GM19455 (cell line): ENCODE data around the gene RIN3.

ENCODE experiments used
- ATAC-seq: cut with Tn5 transposase; IDR thresholded peaks from one replicate; pipeline ENCODE4 v1.9.1; 2021; ENCODE audit not compliant: unreplicated experiment

RIN3 gene

DNA sequence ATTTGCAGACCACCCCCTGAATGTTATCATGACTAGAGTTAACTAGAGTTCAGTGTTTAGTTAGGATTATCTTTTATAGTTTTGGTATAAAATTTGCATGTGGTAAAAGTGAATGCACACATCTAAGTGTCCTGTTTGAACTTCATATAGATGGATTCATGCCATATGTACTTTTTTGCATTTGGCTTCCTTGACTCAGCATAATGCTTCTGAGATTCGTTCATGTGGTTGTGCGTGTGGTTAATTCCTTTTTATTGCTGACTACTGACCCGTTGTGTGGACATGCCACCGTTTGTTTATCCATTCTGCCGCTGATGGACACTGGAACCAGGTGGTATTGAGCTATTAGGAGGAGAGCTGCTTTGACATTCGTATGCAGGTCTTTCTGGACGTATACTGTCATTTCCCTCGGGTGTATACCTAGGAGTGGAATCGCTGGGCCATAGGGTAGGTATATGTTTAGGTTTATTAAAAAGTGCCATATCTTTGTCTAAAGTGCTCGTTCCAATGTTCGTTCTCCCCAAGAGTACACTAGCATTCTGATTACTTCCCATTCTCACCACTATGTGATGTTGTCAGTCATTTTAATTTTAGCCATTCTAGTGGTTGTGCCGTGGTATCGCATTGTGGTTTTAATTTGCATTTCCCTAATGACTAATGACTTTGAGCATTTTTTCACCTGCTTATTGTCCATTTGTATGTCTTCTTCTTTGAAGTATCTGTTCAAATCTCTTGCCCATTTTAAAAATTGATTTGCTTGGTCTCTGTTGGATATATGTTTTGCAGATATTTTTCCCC, 37.7 kb downstream of the RIN3 start:
- ATAC-seq = peak; percentile 68

DNA sequence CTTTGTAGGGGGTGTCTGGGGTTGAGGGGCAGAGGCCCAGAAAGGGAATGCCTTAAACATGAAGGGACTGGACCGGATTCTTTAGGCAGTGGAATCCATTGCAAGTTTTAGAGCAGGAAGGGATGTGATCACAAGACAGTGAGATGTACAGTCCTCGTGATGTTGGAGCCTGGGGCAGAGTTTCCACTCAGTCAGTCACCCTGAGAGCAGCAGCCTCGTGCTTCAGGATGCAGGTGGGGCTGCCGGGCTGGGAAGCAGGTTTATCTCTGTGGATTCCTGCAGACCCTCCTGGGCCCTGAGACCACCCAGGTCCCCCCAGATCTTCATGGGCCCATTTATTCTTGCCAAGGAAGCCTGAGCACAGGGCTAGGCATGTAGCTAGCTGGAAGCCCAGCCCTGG, 38.5 kb downstream of the RIN3 start:
- no peak for ATAC-seq

DNA sequence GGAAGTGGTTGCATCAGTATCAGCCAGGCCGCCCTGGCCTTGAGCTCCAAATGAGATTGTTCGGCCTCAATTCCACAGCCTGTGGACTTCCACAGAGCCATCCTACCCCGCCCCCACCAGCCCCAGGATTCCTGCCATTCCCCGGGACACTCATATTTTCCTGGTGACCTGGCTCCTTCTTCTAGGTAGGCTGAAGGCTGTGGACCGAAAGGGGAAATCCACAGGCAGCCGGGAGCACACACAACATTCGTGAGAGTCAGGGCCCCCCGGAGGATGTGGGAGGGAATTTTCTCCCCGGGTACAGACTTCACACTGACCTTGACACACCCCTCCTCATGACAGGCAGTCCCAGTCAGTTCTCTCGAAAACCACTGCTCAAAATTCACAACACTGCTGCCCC, 39.9 kb downstream of the RIN3 start:
- no peak for ATAC-seq

DNA sequence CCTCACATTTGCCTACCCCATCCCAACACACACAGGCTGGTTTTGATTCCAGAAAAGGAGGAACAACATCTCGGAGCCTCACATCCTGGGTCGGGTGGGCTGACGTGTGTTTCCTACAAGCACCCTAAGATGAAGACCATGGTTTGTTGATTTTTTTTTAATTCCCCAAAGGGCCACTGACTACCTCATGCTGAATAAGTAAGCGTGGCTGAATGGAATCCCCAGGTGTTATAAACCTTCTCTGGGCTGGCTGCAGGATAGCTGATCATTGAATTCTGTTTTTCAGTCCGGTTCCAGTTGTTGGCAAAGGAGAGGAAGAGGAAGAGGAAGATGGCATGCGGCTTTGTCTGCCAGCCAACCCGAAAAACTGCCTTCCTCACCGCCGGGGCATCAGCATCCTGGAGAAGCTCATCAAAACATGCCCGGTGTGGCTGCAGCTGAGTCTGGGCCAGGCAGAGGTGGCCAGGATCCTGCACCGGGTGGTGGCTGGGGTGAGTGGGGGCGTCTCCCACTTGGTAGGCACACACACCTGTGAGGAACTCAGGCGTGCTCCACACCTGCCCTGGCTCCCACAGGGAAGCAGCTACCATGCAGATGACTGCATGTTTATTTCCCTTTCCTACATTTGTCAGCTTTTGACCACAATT, 42.0 kb downstream of the RIN3 start:
- no peak for ATAC-seq

DNA sequence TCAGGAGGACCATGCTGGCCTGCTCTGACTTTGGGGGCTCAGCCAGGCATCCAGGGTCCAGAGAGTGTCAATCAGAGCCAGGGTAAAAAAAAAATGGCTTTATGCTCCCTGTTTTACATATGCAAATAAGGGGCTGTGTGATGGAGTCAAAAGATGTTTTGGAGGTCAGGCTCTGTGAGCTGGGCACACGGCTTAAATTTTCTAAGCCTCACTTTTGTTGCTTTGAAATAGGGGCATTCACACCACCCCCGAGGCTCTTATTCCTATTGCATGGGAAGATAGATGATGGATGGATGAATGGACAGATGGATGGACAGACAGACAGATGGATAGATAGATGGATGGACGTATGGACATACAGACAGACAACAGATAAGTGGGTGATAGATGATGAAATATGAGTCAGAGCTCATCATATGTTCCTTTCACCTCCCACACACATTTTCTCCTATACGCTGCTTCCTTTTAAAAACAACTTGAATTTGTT, 42.7 kb downstream of the RIN3 start:
- ATAC-seq = no peak

DNA sequence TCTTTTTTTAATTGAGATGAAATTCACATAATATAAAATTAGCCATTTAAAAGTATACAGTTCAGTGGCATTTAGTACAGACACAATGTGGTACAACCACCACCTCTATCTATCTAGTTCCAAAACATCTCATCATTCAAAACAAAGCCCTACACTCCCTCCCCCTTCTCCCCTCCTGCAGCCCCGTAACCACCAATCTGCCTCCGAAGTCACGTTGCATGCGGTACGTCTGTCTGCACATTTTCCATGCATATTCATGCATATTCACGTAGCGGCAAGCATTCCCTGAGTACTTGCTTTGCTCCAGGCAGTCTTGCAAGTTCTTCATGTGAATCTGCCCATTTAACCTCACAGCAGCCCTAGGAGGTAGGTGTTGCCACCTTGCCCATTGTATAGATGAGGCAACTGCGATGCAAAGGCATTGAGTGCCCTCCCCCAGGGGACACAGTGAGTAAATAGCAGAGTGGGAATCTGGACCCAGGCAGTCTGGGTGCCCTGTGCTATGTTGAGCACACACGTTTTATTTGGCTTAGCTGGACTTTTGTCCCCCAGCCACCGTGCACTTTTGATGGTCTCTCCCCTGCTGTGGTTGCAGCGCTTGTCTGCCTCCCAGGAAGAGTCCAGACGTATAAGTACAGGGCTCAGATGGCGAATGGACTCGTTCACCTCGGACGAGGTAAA, 43.4 kb downstream of the RIN3 start:
- no peak for ATAC-seq

DNA sequence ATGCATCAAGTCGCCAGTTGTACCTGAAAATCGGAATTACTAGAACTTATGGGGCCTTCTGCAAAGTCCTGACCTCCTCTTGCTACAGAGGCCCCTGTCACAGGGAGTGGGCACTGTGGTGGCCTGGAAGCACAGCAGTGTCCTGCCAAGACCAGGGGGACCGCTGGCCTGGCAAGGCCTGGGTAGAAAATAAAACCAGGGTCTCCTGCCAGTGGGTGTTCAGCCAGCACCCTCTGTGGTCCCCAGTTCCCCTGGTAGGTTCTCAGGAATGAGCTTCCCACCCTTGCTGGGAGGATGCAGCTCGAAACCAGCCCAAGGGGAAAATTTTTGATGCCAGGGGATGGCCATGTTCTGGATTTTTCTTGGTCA, 43.9 kb downstream of the RIN3 start:
- ATAC-seq = no peak

DNA sequence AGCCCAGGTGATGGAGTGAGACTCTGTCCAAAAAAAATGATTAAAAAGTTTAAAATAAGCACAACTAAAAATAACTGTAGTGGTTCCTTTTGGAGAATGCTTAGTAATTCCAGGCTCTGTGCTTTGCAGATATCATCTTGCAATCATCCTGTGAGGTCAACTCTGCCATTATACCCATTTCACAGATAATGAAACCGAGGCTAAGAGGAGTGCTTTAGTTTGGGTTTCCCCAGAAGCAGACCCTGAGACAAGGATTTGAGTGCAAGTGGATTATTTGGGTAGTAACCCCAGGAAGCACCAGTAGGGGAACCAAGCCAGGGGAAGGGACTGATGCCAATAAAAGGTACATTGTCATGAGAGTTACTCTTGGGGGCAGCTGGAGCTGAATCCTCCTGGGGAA, 44.7 kb downstream of the RIN3 start:
- ATAC-seq = no peak

DNA sequence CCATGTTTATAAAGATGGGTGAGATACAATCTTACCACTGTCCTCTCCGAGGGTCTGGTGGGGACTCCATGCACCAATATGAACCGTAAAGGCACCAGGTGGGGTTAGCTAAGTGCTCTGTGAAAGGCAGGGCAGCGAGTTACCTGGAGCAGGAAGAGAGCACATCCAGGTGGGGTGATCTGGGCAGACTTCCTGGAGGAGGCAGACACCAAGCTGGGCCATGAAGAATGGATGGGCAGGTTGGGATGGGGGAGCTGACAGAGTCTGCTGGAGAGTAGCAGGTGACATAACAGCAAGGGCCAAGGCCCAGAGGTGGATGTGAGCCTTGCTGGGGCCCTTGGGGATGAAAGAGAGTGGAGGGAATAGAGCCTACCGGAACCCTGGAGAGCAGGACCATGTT, 45.9 kb downstream of the RIN3 start:
- no peak for ATAC-seq

DNA sequence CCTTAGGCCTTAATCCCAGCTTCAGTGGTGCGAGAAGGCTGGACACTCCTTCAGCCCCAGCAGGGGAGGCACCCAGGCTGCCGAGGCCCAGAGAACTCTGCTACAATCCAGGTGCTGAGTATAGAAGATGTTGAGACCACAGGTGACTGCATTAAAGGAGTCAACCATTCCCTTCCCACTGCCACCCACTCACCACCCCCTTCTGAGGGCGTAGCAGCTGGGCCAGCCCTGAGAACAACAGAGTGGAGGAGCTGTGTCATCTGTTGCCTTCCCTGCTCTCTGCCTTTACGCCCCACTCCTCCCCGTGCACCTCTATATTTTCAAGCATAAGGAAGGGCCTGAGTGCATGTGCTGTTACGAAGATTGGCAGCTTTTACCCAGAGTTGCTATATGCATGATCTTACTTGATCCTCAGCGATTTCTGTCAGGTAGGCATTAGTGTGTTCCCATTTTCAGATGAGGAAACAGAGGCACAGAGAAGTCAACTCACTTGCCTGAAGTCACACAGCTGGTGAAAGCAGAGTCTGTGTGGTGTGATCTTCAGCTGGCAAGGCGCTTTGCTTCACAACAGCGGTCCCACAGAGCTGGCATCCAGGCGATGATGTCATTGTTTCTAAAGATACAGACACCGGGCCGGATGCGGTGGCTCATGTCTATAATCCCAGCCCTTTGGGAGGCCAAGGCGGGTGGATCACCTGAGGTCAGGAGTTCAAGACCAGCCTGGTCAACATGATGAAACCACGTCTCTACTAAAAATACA, 46.7 kb downstream of the RIN3 start:
- ATAC-seq = no peak

DNA sequence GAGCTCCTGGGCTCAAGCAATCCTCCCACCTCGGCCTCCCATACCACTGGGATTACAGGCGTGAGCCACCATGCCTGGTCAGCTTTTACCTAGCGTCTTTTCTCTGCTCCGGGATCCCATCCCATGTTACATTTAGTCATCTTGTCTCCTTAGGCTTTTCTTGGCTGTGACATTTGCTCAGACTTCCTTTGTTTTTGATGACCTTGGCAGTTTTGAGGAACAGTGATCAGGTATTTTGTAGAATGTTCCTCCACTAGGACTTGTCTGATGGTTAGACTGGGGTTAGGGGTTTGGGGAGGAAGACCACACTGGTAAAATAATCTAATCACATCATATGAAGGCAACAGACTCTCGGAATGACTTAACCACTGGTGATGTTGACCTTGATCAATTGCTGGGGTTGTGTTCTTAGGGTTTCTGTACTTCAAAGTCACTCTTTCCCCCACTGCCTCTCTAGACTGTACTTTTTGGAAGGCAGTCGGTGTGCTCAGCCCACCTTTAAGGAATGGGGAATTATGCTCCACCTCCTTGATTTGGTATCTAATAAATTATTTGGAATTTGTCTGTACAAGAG, 48.4 kb downstream of the RIN3 start:
- no peak for ATAC-seq

DNA sequence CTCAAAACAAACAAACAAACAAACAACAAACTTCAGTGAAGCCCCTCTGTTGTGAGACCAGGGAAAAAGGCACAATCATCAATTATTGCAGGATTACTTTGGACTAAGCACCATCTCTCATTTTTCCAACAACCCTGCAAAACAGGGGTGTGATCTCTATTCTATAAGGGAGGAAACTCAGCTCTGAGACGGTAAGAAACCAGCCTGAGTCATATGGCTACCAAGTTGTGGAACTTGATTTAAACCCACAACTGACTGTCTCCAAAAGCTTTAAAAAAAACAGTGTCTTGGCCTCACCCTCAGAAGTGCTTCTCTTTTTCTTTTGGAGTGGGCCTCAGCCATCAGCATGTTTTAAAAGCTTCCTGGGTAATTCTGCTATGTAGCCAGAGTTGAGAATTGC, 49.8 kb downstream of the RIN3 start:
- peak; percentile 92 for ATAC-seq

DNA sequence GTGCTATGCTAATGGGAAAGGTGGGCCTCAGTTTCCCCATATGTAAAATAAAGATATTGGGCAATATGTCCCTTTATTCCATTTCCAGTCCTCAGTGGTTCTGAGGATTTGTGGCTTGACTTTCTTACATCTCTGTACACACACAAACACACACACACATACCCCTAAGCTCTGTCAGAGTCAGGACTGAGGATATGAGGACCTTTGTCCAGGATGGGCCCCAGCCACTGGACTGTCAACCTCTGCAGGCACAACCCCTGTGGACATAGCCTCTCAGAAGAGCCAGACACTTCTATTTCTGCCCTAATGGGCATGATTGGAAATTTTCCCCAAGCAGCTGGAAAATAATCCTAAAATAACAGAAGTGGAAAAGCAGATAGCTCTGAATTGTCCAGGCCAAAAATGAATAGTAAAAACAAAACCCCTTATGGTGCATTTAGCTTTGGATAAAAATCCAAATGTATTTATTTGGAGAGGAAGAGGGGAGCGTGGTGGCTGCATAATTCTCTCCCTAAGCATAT, 50.2 kb downstream of the RIN3 start:
- no peak for ATAC-seq

DNA sequence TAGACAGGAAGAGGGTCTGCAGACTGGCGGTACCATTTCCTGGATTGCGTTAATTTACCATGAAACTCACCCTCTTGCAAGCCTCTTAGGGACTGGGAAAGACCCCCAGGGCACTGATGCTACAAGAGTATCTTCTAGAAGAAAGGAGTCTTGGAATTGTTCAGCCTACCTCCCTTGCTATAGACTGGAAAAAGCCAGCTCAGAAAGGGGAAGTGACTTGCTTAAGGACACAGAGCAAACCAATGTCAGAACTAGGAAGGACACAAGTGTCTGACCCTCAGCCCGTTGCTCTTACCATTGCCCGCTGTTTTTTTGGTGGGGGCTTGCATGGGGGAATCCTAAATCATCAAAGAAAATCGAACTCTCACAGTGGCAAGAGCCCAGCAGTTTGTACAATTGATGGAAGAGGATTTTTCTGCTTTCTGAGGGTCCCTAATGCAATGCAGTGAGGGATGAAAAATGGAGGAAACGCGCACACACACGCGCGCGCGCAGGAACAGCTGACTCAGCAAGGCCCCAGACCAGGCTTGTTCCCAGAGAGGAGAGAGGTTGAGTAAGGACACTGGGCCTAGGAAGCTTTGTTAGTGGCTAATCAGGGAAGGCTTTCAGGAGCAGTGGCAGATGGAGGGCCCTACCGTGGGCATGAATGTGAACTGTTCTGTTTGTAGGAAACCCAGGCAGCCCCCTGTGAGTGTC, 50.9 kb downstream of the RIN3 start:
- no peak for ATAC-seq

DNA sequence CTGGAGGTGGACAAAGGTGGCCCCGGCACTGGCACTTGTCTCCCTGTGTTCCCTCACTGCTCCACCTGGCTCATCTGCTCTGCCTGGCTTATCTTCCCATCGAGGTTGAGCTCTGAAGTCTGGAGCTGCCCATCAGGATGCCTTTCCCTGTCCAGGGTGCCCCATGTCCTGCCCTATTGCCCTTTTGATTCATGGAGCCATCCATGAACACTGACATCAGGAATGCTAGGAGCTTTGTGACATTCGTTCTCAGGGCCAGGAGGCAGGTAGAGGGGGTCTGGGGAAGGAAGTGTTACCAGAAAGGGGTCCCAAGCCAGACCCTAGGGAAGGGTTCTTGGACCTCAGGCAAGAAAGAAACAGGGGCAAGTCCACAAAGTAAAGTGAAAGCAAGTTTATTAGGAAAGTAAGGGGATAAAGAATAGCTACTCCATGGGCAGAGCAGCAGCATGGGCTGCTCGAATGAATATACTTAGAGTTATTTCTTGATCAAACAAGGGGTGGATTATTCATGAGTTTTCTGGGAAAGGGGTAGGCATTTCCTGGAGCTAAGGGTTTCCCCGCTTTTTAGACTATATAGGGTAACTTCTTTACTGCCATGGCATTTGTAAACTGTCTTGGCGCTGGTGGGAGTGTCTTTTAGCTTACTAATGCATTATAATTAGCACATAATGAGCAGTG, 51.6 kb downstream of the RIN3 start:
- no peak for ATAC-seq

DNA sequence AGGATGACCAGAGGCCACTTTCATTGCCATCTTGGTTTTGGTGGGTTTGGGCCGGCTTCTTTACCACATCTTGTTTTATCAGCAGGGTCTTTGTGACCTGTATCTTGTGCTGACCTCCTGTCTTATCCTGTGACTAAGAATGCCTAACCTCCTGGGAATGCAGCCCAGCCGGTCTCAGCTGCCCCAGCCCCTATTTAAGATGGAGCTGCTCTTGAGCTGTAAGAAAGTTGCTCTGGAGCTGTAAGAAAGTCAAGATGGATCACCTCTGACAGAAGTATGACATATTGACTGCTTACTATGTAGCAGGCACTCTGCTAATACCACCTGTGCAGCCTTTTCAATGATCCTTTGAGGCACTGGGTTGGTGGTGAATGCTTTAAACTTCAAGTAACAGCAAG, 52.1 kb downstream of the RIN3 start:
- ATAC-seq = no peak

DNA sequence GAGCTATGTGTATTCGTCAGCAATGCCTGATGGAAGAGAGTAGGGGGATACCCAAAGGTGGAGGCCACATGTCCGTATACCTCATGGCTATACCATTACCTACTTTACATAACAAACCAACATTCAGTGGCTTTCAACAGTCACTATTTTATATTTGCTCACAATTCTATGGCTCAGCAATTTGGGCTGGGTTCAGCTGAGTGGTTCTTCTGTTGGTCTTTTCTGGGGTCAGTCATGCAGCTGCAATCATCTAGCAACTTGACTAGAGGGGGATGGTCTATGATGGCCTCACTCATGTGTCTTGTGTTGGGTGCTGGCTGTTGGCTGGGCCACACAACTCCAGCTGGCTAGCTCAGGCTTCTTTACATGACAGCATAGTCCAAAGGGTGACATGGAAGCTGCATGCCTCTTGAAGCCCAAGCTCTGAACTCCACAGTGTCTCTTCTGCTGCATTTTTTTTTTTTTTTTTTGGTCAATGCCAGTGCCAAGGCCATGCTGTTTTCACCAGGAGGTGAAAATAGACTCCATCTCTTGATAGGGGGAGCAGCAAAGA, 53.7 kb downstream of the RIN3 start:
- ATAC-seq = no peak

DNA sequence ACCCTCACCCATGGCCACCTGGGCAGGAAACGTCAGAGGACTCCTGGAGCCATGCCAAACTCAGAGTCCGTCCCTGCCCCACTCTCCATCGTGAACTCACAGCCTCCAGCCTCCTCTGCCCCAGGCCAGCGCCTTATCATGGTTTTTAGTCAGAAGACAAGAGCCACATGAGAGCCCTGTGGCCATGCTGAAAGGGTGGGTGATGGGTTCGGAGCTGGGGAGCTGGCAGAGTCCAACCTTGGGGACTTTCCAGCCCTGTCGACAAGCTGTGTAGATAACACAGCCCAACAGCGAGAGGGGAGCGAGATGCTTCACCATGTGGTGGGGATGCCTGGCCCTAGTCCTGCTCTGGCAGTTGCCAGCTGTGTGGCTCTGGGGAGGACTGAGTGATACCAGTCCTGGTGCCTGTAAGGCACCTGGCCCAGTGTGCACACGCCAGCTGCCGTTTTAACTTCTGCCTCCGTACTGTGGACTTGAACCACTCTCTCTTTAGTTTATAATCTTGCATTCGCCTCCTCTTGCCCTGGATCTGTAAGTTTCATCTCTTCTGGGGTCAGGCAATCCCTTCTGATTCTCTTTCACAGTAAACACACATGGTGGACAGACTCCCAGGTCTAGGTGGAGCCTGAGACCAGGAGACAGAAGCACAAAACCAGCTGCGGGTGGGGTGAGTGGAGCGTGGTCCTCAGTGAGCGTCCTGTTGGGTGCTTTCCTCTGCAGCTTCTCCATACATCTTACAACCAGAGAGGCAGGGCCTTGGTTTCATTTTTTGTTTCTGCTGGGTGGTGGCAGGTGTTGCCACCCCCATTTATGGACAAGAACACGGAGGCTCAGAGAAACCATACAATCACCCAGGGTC, 55.3 kb downstream of the RIN3 start:
- ATAC-seq = peak; percentile 85
